Caco-2 (cell line): ENCODE data around the gene SLC39A1. TPM values are rescaled to one million over a fixed set of nuclear protein-coding genes. Genes with fewer than 3 reads are reported as not detected.

ENCODE experiments used
- BruUV-seq: library from RNA; stranded (reverse); fragments of 400-500 nt; replicated peaks from 2 replicates; lab custom pipeline; 2021; lab: Mats Ljungman, UMichigan
- CTCF ChIA-PET: fragments of 300-600 bp; sonication (Branson Sonifier 250); formaldehyde crosslinking; loops from one replicate; lab custom pipeline; 2022; ENCODE audit warnings: antibody characterized with exemption; lab: Charles Lee
- POLR2A ChIA-PET: fragments of 300-600 bp; sonication (Branson Sonifier 250); formaldehyde crosslinking; loops from one replicate; lab custom pipeline; 2022; ENCODE audit warnings: antibody characterized with exemption; lab: Charles Lee
- DNase-seq, 2 experiments: peaks; one replicate each; pipeline versions ENCODE4 v3.0.0 to v3.0.0-alpha.2; 2020 to 2022
- H3K27me3 ChIP-seq: replicated peaks from 2 replicates; pipeline ENCODE4 v1.6.0; 2011; ENCODE audit warnings: low read length; ENCODE audit not compliant: control insufficient read depth, insufficient read depth
- H3K36me3 ChIP-seq: 2 replicates; pipeline ENCODE4 v1.5.1; 2011; ENCODE audit warnings: low read length; ENCODE audit not compliant: control insufficient read depth, insufficient read depth
- H3K4me1 ChIP-seq: fragments of 250-450 bp; sonication (Bioruptor Pico); 2 replicates; pipeline ENCODE4 v1.5.1; 2020; ENCODE audit warnings: mild to moderate bottlenecking
- H3K4me3 ChIP-seq: 2 replicates; pipeline ENCODE4 v1.5.1; 2011; ENCODE audit warnings: low read depth, mild to moderate bottlenecking, control low read depth, low read length
- H3K9me3 ChIP-seq: fragments of 250-450 bp; sonication (Bioruptor Pico); 2 replicates; pipeline ENCODE4 v1.5.1; 2020; ENCODE audit warnings: mild to moderate bottlenecking, moderate library complexity
- H3K27ac Mint-ChIP-seq: one replicate; pipeline ENCODE4 v1.8.0; 2022; ENCODE audit warnings: mixed read lengths; ENCODE audit not compliant: unreplicated experiment
- H3K27me3 Mint-ChIP-seq: one replicate; pipeline ENCODE4 v1.8.0; 2022; ENCODE audit warnings: mixed read lengths; ENCODE audit not compliant: insufficient read depth, unreplicated experiment
- H3K36me3 Mint-ChIP-seq: one replicate; pipeline ENCODE4 v1.8.0; 2022; ENCODE audit warnings: mild to moderate bottlenecking, mixed read lengths; ENCODE audit not compliant: insufficient read depth, unreplicated experiment
- H3K4me1 Mint-ChIP-seq: one replicate; pipeline ENCODE4 v1.8.0; 2022; ENCODE audit warnings: low read depth, mixed read lengths; ENCODE audit not compliant: unreplicated experiment
- H3K4me3 Mint-ChIP-seq: one replicate; pipeline ENCODE4 v1.8.0; 2022; ENCODE audit warnings: mild to moderate bottlenecking, moderate library complexity, mixed read lengths; ENCODE audit not compliant: unreplicated experiment
- H3K9me3 Mint-ChIP-seq: one replicate; pipeline ENCODE4 v1.8.0; 2022; ENCODE audit warnings: mixed read lengths; ENCODE audit not compliant: unreplicated experiment
- intact Hi-C: fragments of 100-400 bp; cut with micrococcal nuclease; formaldehyde crosslinking; loops from one replicate; pipeline ENCODE4 v1.10.0; 2022; ENCODE audit not compliant: unreplicated experiment
- total RNA-seq: library from RNA; stranded (reverse); gene quantifications from 2 replicates; pipeline ENCODE4 v1.2.3, GENCODE V29; 2022
- TF ChIP-seq, protein P1 (sequence below), 2 experiments: fragments of 200-600 bp in 1 of 2; IDR thresholded peaks; 1 replicate in 1 of 2; 2 replicates in 1 of 2; pipeline versions ENCODE4 v1.5.1 to v1.8.0; 2011 to 2022; ENCODE audit warnings: antibody characterized with exemption in 1 of 2, control low read depth in 1 of 2, inconsistent platforms in 1 of 2, low read depth in 1 of 2, low read length in 1 of 2, mild to moderate bottlenecking in 1 of 2, moderate library complexity in 1 of 2; ENCODE audit not compliant: insufficient read depth in 1 of 2, severe bottlenecking in 1 of 2, unreplicated experiment in 1 of 2

Gene SLC39A1
- total RNA-seq, 1 experiment from 2014 or later, result 135 TPM

DNA sequence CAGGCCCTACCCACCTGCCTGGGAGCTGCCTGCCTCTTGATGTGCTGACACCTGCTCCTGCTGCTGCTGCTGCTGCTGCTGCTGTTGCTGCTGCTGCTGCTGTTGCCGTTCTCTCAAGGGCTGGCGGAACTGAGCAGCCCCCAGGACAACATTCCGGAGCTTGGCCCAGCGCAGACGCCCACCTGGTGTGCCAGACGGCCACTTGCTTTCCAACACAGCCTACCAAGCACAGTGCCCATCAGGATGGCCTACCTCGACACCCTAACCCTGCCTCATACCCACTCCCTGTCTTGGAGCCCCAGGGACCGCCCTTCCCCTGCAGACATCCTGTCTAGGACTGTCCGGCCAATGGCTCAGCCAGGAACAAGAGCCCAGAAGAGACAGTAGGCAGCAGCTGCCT is 28.6 kb downstream of the SLC39A1 start:
- Histone ChIP-seq H3K9me3 (no peaks in the 10 kb centered on the region), H3K4me1 (no peaks in the 10 kb centered on the region), H3K27me3 (no peaks in the 10 kb centered on the region), H3K4me3 (no peak overlapping the region), H3K36me3 (peaks cover 10% of the 10 kb centered on the region)
- no peak overlapping the region for H3K4me3 Mint-ChIP-seq
- no TSS peak for BruUV-seq
- H3K27me3 Mint-ChIP-seq, result no peaks in the 10 kb centered on the region
- DNase-seq, result no peak
- H3K4me1 Mint-ChIP-seq, result no peaks in the 10 kb centered on the region
- H3K27ac Mint-ChIP-seq, result no peak overlapping the region
- H3K36me3 Mint-ChIP-seq, result peaks cover 39% of the 10 kb centered on the region
- H3K9me3 Mint-ChIP-seq, result no peaks in the 10 kb centered on the region
- TF ChIP-seq, protein P1, sequence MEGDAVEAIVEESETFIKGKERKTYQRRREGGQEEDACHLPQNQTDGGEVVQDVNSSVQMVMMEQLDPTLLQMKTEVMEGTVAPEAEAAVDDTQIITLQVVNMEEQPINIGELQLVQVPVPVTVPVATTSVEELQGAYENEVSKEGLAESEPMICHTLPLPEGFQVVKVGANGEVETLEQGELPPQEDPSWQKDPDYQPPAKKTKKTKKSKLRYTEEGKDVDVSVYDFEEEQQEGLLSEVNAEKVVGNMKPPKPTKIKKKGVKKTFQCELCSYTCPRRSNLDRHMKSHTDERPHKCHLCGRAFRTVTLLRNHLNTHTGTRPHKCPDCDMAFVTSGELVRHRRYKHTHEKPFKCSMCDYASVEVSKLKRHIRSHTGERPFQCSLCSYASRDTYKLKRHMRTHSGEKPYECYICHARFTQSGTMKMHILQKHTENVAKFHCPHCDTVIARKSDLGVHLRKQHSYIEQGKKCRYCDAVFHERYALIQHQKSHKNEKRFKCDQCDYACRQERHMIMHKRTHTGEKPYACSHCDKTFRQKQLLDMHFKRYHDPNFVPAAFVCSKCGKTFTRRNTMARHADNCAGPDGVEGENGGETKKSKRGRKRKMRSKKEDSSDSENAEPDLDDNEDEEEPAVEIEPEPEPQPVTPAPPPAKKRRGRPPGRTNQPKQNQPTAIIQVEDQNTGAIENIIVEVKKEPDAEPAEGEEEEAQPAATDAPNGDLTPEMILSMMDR (IDR thresholded peaks at IDR 0.05; ENCODE audit: insufficient read depth in 1 of 2, low read depth in 1 of 2, low read length in 1 of 2, severe bottlenecking in 1 of 2, unreplicated experiment in 1 of 2), result no peak
- POLR2A ChIA-PET, result no interaction called here
- intact Hi-C loops, result no loop called here
- CTCF ChIA-PET, result no interaction called here

DNA sequence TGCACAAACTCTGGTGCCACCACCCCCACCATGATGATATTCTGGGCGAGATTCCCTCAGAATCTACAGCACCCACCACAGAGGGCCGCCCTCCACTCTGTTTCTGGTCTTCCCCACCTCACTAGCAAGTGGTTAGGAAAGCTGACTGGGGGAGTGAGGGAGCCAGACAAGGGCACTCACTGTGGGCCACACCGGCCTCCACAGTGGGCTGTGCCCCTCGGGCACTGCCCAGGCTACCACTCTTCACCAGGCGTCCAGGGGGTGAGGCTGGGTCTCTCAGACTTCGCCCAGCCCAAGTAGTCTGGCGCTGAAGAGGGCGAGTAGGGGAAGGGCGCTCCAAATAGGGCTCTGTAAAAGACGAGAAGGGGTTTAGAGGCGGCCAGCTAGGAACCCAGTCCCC is 29.4 kb downstream of the SLC39A1 start:
- DNase-seq, result no peak
- Mint-ChIP-seq H3K27ac (no peak overlapping the region), H3K4me1 (no peaks in the 10 kb centered on the region), H3K36me3 (peaks cover 39% of the 10 kb centered on the region), H3K9me3 (no peaks in the 10 kb centered on the region), H3K27me3 (no peaks in the 10 kb centered on the region), H3K4me3 (no peak overlapping the region)
- Histone ChIP-seq H3K4me1 (no peaks in the 10 kb centered on the region), H3K27me3 (no peaks in the 10 kb centered on the region), H3K4me3 (no peak overlapping the region), H3K9me3 (no peaks in the 10 kb centered on the region), H3K36me3 (peaks cover 8% of the 10 kb centered on the region)
- POLR2A ChIA-PET, result no interaction called here
- CTCF ChIA-PET, result no interaction called here
- no TSS peak for BruUV-seq
- TF ChIP-seq, protein P1 (IDR thresholded peaks at IDR 0.05; ENCODE audit: insufficient read depth in 1 of 2, low read depth in 1 of 2, low read length in 1 of 2, severe bottlenecking in 1 of 2, unreplicated experiment in 1 of 2), result no peak
- intact Hi-C loops, result no loop called here

- BruUV-seq, result no TSS peak
- Mint-ChIP-seq H3K27me3 (no peaks in the 10 kb centered on the region), H3K4me3 (no peak overlapping the region), H3K36me3 (peaks cover 39% of the 10 kb centered on the region), H3K4me1 (no peaks in the 10 kb centered on the region), H3K27ac (no peak overlapping the region), H3K9me3 (no peaks in the 10 kb centered on the region)
- CTCF ChIA-PET, result no interaction called here
- Histone ChIP-seq H3K27me3 (no peaks in the 10 kb centered on the region), H3K9me3 (no peaks in the 10 kb centered on the region), H3K4me3 (no peak overlapping the region), H3K36me3 (peaks cover 8% of the 10 kb centered on the region), H3K4me1 (no peaks in the 10 kb centered on the region)
- intact Hi-C loops, result no loop called here
- POLR2A ChIA-PET, result no interaction called here
- no peak for DNase-seq
- TF ChIP-seq, protein P1 (IDR thresholded peaks at IDR 0.05; ENCODE audit: insufficient read depth in 1 of 2, low read depth in 1 of 2, low read length in 1 of 2, severe bottlenecking in 1 of 2, unreplicated experiment in 1 of 2), result no peak
Measured at GRCh38 chr1:153933430-153933829, 29.9 kb downstream of the SLC39A1 start.
